RKO (cell line): Measurements from ENCODE around the gene FPGS.
"Not testable (repeated sequence)": the region's sequence is repeated elsewhere in the genome, so short reads cannot be mapped to it uniquely, and the experiment has no call there.

Source experiments
- DNase-seq: peaks from one replicate; pipeline ENCODE4 v3.0.0-alpha.2; 2016; ENCODE audit warnings: low spot score

The FPGS gene

GRCh38 chr9:127838375-127839078 lies 35.8 kb downstream of the FPGS start:
- DNase-seq = peak; percentile 70

- DNase-seq = no peak
These were observed 38.6 kb downstream of the FPGS start for GRCh38 chr9:127841087-127841835.

- DNase-seq = no peak
These were observed 42.2 kb downstream of the FPGS start for GRCh38 chr9:127844821-127845359.

- not testable (repeated sequence) for DNase-seq
These were observed 42.9 kb downstream of the FPGS start for GRCh38 chr9:127845619-127846018.

GRCh38 chr9:127846443-127847177 lies 43.9 kb downstream of the FPGS start:
- no peak for DNase-seq

- DNase-seq = no peak
These were observed 44.5 kb downstream of the FPGS start for GRCh38 chr9:127847178-127847510.

- no peak for DNase-seq
These were observed 45.4 kb downstream of the FPGS start for GRCh38 chr9:127847833-127848755.

- DNase-seq = no peak
These were observed 46.2 kb downstream of the FPGS start for GRCh38 chr9:127848756-127849504.

- DNase-seq = no peak
These were observed 47.7 kb downstream of the FPGS start for GRCh38 chr9:127850286-127850830.

- DNase-seq = no peak
These were observed 50.1 kb downstream of the FPGS start for GRCh38 chr9:127852829-127853228.

GRCh38 chr9:127853312-127854183 lies 50.9 kb downstream of the FPGS start:
- DNase-seq = no peak

- no peak for DNase-seq
These were observed 51.6 kb downstream of the FPGS start, which contains the start of gene ENG for GRCh38 chr9:127854184-127854806. Gene ENG (minus strand): TSS chr9:127854658. CDS start chr9:127854355, 303 bp downstream.

- no peak for DNase-seq
These were observed 52.3 kb downstream of the FPGS start for GRCh38 chr9:127854960-127855359.

- no peak for DNase-seq
These were observed 52.8 kb downstream of the FPGS start for GRCh38 chr9:127855522-127855921.

GRCh38 chr9:127856094-127856728 lies 53.5 kb downstream of the FPGS start:
- DNase-seq = no peak

GRCh38 chr9:127856729-127857116 lies 54.0 kb downstream of the FPGS start:
- DNase-seq = no peak

GRCh38 chr9:127857278-127857677 lies 54.6 kb downstream of the FPGS start:
- no peak for DNase-seq

GRCh38 chr9:127858041-127858512 lies 55.4 kb downstream of the FPGS start:
- no peak for DNase-seq
